HG03108 (cell line): ENCODE data around the gene CAMTA2.
"Not testable (repeated sequence)": the region's sequence is repeated elsewhere in the genome, so short reads cannot be mapped to it uniquely, and the experiment has no call there.

Experiments used
- ATAC-seq: cut with Tn5 transposase; IDR thresholded peaks from one replicate; pipeline ENCODE4 v1.9.1; 2021; ENCODE audit warnings: moderate library complexity; ENCODE audit not compliant: unreplicated experiment

The CAMTA2 gene

DNA sequence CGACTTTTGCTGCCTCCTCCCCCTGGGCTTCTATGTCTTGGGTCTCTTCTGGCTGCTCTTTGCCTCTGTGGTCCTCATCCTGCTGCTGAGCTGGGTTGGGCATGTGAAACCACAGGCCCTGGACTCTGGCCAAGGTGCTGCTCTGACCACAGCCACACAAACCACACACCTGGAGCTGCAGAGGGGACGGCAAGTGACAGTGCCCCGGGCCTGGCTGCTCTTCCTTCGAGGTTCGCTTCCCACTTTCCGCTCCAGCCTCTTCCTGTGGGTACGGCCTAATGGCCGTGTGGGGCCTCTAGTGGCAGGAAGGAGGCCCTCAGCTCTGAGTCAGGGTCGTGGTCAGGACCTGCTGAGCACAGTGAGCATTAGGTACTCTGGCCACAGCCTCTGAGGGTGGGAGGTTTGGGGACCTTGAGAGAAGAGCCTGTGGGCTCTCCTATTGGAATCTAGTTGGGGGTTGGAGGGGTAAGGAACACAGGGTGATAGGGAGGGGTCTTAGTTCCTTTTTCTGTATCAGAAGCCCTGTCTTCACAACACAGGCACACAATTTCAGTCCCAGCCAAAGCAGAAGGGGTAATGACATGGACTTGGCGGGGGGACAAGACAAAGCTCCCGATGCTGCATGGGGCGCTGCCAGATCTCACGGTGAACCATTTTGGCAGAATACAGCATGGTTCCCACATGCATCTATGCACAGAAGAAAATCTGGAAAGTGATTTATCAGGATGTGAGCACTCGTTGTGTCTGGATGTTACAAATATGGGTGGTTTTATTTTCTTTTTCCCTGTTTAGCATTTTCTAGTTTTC lies 53.1 kb downstream of the CAMTA2 start:
- no peak for ATAC-seq

DNA sequence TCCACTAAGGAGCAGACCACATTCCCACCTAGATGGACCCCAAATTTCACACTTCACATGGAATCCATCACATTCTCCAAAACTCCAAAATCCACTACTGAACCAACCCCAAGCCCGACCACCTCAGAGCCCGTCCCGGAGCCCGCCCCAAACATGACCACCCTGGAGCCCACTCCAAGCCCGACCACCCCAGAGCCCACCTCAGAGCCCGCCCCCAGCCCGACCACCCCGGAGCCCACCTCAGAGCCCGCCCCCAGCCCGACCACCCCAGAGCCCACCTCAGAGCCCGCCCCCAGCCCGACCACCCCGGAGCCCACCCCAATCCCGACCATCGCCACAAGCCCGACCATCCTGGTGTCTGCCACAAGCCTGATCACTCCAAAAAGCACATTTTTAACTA lies 53.8 kb downstream of the CAMTA2 start:
- no peak for ATAC-seq

DNA sequence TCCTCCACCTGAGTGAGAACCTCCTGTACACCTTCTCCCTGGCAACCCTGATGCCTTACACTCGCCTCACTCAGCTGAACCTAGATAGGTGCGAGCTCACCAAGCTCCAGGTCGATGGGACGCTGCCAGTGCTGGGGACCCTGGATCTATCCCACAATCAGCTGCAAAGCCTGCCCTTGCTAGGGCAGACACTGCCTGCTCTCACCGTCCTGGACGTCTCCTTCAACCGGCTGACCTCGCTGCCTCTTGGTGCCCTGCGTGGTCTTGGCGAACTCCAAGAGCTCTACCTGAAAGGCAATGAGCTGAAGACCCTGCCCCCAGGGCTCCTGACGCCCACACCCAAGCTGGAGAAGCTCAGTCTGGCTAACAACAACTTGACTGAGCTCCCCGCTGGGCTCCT lies 54.7 kb downstream of the CAMTA2 start:
- ATAC-seq, result no peak

DNA sequence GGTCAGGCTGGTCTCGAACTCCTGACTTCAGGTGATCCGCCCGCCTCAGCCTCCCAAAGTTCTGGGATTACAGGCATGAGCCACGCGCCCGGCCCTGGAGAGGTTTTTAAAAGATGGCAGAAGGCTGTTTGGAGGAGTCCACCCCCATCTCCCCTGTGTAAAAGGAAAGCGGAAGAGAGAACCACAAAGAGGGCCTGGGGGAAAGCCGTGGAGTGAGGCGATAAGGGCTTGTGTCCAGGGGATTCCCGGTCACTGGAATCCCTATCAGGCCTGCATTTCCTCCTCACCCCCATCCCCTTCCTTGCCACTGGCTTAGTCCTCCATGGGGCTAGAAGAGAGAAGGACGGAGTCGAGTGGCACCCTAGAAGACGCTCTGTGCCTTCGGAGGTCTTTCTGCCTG lies 55.5 kb downstream of the CAMTA2 start, which contains the start of gene GP1BA:
Gene GP1BA, plus strand, starts transcription at position 315 of the 400 bp plus-strand sequence. CDS start 328 bp downstream, outside the sequence.
- no peak for ATAC-seq

DNA sequence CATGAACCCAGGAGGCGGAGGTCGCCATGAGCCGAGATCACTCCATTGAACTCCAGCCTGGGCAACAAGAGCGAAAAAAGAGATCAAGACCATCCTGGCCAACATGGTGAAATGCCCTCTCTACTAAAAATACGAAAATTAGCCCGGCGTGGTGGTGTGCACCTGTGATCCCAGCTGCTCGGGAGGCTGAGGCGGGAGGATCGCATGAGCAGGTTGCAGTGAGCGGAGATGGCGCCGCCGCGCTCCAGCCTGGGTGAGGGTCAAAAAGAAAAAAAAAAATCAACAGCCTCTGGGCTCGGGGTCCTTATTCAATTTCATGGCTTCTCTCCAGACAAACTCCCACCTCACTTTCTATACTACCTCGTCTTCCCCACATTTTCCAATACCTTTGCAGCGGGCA lies 58.6 kb downstream of the CAMTA2 start:
- ATAC-seq, result no peak

DNA sequence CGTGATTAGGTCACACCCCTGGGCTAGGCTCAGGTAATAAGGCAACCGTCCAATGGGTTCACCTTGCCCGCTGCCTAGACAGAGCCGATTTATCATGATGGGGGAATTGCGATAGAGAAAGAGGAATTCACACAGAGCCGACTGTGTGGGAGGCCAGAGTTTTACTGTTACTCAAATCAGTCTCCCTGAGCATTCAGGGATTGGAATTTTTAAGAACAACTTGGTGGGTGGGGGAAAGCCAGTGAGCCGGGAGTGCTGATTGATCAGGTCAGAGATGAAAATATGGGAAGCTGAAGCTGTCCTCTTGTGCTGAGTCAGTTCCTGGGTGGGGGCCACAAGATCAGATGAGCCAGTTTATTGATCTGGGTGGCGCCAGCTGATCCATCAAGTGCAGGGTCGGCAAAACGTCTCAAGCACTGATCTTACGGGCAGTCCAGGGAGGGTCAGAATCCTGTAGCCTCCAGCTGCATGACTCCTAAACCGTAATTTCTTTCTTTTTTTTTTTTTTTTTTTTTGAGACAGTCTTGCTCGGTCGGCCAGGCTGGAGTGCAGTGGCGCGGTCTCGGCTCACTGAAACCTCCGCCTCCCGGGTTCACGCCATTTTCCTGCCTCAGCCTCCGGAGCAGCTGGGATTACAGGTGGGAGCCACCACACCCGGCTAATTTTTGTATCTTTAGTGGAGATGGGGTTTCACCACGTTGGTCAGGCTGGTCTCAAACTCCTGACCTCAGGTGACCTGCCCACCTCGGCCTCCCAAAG lies 60.7 kb downstream of the CAMTA2 start:
- not testable (repeated sequence) for ATAC-seq

DNA sequence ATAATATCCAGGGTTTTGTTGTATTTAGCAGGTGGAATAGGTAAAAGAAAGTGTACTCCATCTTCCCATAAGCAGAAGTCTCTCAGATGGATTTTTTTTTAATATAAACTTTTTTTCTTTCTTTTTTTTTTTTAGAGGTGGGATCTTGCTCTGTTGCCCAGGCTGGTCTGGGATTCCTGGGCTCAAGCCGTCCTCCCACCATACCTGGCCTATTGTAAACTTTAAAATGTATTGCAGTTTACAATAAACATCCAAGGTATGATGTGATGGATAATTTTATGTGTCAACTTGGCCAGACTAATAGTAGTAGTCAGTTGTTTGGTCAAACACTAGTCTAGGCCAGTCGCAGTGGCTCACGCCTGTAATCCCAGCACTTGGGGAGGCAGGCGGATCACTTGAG lies 66.2 kb downstream of the CAMTA2 start:
- ATAC-seq, result no peak

DNA sequence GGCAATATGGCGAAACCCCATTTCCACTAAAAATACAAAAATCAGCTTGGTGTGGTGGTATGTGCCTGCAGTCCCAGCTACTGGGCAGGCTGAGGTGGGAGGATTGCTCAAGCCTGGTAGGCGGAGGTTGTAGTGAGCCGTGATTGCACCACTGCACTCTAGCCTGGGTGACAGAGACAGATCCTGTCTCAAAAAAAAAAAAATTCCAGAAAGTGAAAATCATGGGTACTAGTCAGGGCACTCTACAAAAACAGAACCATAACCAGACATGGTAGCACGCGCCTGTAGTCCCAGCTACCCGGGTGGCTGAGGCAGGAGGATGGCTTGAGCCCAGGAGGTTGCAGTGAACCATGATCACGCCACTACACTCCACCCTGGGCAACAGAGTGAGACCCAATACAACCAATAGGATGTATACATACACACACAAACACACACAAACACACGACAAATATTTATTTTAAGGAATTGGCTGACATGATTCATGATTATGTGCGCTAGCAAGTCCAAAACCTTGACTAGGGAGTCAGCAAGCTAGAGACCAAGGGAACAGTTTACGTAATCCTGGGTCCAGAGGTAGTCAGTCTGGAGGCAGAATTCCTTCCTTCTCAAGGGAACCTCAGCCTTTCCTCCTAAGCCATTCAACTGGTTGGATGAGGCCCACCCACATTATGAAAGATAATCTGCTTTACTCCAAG lies 67.0 kb downstream of the CAMTA2 start:
- no peak for ATAC-seq

DNA sequence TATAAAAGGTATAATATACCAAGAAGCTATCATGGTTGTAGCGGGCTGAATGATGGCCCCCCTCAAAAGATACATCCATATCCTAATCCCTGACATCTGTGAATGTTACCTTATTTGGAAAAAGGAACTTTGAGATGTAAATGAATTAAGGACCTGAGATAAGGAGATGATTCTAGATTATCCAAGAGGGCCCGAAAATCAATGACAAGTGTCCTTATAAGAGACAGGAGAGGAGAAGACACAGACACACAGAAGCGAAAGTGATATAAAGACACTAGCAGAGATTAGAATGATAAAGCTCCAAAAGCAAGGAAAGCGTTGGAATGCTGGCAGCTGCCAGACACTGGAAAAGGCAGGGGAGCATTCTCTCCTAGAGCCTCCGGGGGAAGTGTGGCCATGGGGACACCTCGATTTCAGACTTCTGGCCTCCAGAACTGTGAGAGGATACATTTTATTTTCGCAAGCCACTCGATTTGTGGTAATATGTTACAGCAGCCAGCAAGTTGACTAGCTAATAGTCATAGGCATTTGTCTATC lies 67.9 kb downstream of the CAMTA2 start:
- ATAC-seq, result no peak
